ENCODE results near the gene MPIG6B. TPM values are rescaled to one million over a fixed set of nuclear protein-coding genes. Genes with fewer than 3 reads are reported as not detected.

MPIG6B gene
- total RNA-seq (2022; extraction: Qiagen RNA extraction; ENCODE audit: low read depth) = not detected in 5 replicates

GRCh38 chr6:31723245-31723979 is at the start of gene MPIG6B:
Gene MPIG6B, plus strand, starts transcription at chr6:31723373. Its CDS starts 11 bp downstream, at chr6:31723384.

GRCh38 chr6:31680226-31681134 is 42.7 kb upstream of the MPIG6B start, which contains the start of gene LY6G5C:
Gene LY6G5C, minus strand, starts transcription at chr6:31681067. Its CDS starts 694 bp downstream, at chr6:31680373.

GRCh38 chr6:31702819-31703716 is 20.1 kb upstream of the MPIG6B start, which contains the start of gene ABHD16A:
Gene ABHD16A, minus strand, starts transcription at chr6:31703324. Its CDS starts 43 bp downstream, at chr6:31703281.

GRCh38 chr6:31706599-31706998 is 16.6 kb upstream of the MPIG6B start, which contains the start of gene LY6G6F:
Gene LY6G6F, plus strand, starts transcription at chr6:31706866. Its CDS starts 41 bp downstream, at chr6:31706907.

GRCh38 chr6:31715022-31715958 is 7.9 kb upstream of the MPIG6B start, which contains the start of gene LY6G6D:
Gene LY6G6D, plus strand, starts transcription at chr6:31715348. Its CDS starts 8 bp downstream, at chr6:31715356.

GRCh38 chr6:31721351-31722020 is 1.7 kb upstream of the MPIG6B start, which contains the start of gene LY6G6C:
Gene LY6G6C, minus strand, starts transcription at chr6:31721746. Its CDS starts 67 bp downstream, at chr6:31721679.

GRCh38 chr6:31728767-31729514 is 5.8 kb downstream of the MPIG6B start, which contains the start of gene DDAH2:
Gene DDAH2, minus strand, starts transcription at chr6:31729299. Its CDS starts 138 bp downstream, at chr6:31729161.

GRCh38 chr6:31736021-31736767 is 13.0 kb downstream of the MPIG6B start, which contains the start of gene CLIC1:
Gene CLIC1, minus strand, starts transcription at chr6:31736530. Its CDS starts 230 bp downstream, at chr6:31736300.

GRCh38 chr6:31739639-31740396 is 16.6 kb downstream of the MPIG6B start, which contains the start of gene MSH5:
Gene MSH5, plus strand, starts transcription at chr6:31740005. Its CDS starts 462 bp downstream, at chr6:31740467.

GRCh38 chr6:31762356-31762755 is 39.2 kb downstream of the MPIG6B start, which contains the start of gene SAPCD1:
Gene SAPCD1, plus strand, starts transcription at chr6:31762656. Its CDS starts 399 bp downstream, at chr6:31763055.

Other genes starting within 250 kb of the MPIG6B start
- 6.0 to 8.4 TPM (median 7.5 TPM) in 5 replicates for gene MICB, start 225.2 kb upstream of the MPIG6B start, total RNA-seq (2022; extraction: Qiagen RNA extraction; ENCODE audit: low read depth)
- not detected in 5 replicates for gene MCCD1, start 194.4 kb upstream of the MPIG6B start, total RNA-seq (2022; extraction: Qiagen RNA extraction; ENCODE audit: low read depth)
- gene DDX39B, start 181.4 kb upstream of the MPIG6B start, total RNA-seq (2022; extraction: Qiagen RNA extraction; ENCODE audit: low read depth) = 340 to 430 TPM (median 406 TPM) in 5 replicates
- gene ATP6V1G2, start 176.8 kb upstream of the MPIG6B start, total RNA-seq (2022; extraction: Qiagen RNA extraction; ENCODE audit: low read depth) = 0.48 to 0.86 TPM (median 0.65 TPM) in 5 replicates
- 9.3 to 11.8 TPM (median 11.3 TPM) in 5 replicates for gene NFKBIL1, start 175.8 kb upstream of the MPIG6B start, total RNA-seq (2022; extraction: Qiagen RNA extraction; ENCODE audit: low read depth)
- 0.10 TPM in 1 of 5 replicates, not detected in the others for gene LTA, start 151.1 kb upstream of the MPIG6B start, total RNA-seq (2022; extraction: Qiagen RNA extraction; ENCODE audit: low read depth)
- gene TNF, start 147.8 kb upstream of the MPIG6B start, total RNA-seq (2022; extraction: Qiagen RNA extraction; ENCODE audit: low read depth) = 0.10 to 0.19 TPM in 2 of 5 replicates, not detected in the others
- gene LTB, start 140.9 kb upstream of the MPIG6B start, total RNA-seq (2022; extraction: Qiagen RNA extraction; ENCODE audit: low read depth) = 0.25 to 0.57 TPM (median 0.49 TPM) in 4 of 5 replicates, not detected in the other
- 0.28 to 1.3 TPM in 2 of 5 replicates, not detected in the others for gene LST1, start 137.1 kb upstream of the MPIG6B start, total RNA-seq (2022; extraction: Qiagen RNA extraction; ENCODE audit: low read depth)
- gene NCR3, start 130.4 kb upstream of the MPIG6B start, total RNA-seq (2022; extraction: Qiagen RNA extraction; ENCODE audit: low read depth) = not detected in 5 replicates
- not detected in 5 replicates for gene AIF1, start 108.1 kb upstream of the MPIG6B start, total RNA-seq (2022; extraction: Qiagen RNA extraction; ENCODE audit: low read depth)
- gene PRRC2A, start 102.7 kb upstream of the MPIG6B start, total RNA-seq (2022; extraction: Qiagen RNA extraction; ENCODE audit: low read depth) = 64.9 to 89.6 TPM (median 85.2 TPM) in 5 replicates
- gene BAG6, start 70.7 kb upstream of the MPIG6B start, total RNA-seq (2022; extraction: Qiagen RNA extraction; ENCODE audit: low read depth) = 107 to 155 TPM (median 142 TPM) in 5 replicates
- 2.8 to 3.3 TPM (median 2.9 TPM) in 5 replicates for gene APOM, start 67.5 kb upstream of the MPIG6B start, total RNA-seq (2022; extraction: Qiagen RNA extraction; ENCODE audit: low read depth)
- 10.4 to 12.9 TPM (median 12.5 TPM) in 5 replicates for gene C6orf47, start 62.6 kb upstream of the MPIG6B start, total RNA-seq (2022; extraction: Qiagen RNA extraction; ENCODE audit: low read depth)
- gene GPANK1, start 58.4 kb upstream of the MPIG6B start, total RNA-seq (2022; extraction: Qiagen RNA extraction; ENCODE audit: low read depth) = 10.0 to 13.7 TPM (median 13.3 TPM) in 5 replicates
- gene CSNK2B, start 57.3 kb upstream of the MPIG6B start, total RNA-seq (2022; extraction: Qiagen RNA extraction; ENCODE audit: low read depth) = 168 to 197 TPM (median 178 TPM) in 5 replicates
- 3.7 to 6.0 TPM (median 4.3 TPM) in 5 replicates for gene LY6G5B, start 53.4 kb upstream of the MPIG6B start, total RNA-seq (2022; extraction: Qiagen RNA extraction; ENCODE audit: low read depth)
- 0.77 to 1.9 TPM (median 1.2 TPM) in 5 replicates for gene LY6G5C, start 42.3 kb upstream of the MPIG6B start, total RNA-seq (2022; extraction: Qiagen RNA extraction; ENCODE audit: low read depth)
- 14.1 to 20.1 TPM (median 18.3 TPM) in 5 replicates for gene ABHD16A, start 20.0 kb upstream of the MPIG6B start, total RNA-seq (2022; extraction: Qiagen RNA extraction; ENCODE audit: low read depth)
- gene LY6G6F, start 16.5 kb upstream of the MPIG6B start, total RNA-seq (2022; extraction: Qiagen RNA extraction; ENCODE audit: low read depth) = not detected in 5 replicates
- gene LY6G6D, start 8.0 kb upstream of the MPIG6B start, total RNA-seq (2022; extraction: Qiagen RNA extraction; ENCODE audit: low read depth) = not detected in 5 replicates
- 0.20 TPM in 1 of 5 replicates, not detected in the others for gene LY6G6C, start 1.6 kb upstream of the MPIG6B start, total RNA-seq (2022; extraction: Qiagen RNA extraction; ENCODE audit: low read depth)
- 26.5 to 32.4 TPM (median 29.4 TPM) in 5 replicates for gene DDAH2, start 5.9 kb downstream of the MPIG6B start, total RNA-seq (2022; extraction: Qiagen RNA extraction; ENCODE audit: low read depth)
- gene CLIC1, start 13.2 kb downstream of the MPIG6B start, total RNA-seq (2022; extraction: Qiagen RNA extraction; ENCODE audit: low read depth) = 476 to 542 TPM (median 495 TPM) in 5 replicates
- 10.2 to 14.3 TPM (median 13.0 TPM) in 5 replicates for gene MSH5, start 16.6 kb downstream of the MPIG6B start, total RNA-seq (2022; extraction: Qiagen RNA extraction; ENCODE audit: low read depth)
- 2.0 to 4.2 TPM (median 3.7 TPM) in 5 replicates for gene SAPCD1, start 39.3 kb downstream of the MPIG6B start, total RNA-seq (2022; extraction: Qiagen RNA extraction; ENCODE audit: low read depth)
- 1.2 to 2.0 TPM (median 1.7 TPM) in 5 replicates for gene VWA7, start 54.0 kb downstream of the MPIG6B start, total RNA-seq (2022; extraction: Qiagen RNA extraction; ENCODE audit: low read depth)
- gene VARS1, start 72.4 kb downstream of the MPIG6B start, total RNA-seq (2022; extraction: Qiagen RNA extraction; ENCODE audit: low read depth) = 50.9 to 59.8 TPM (median 55.8 TPM) in 5 replicates
- gene LSM2, start 83.6 kb downstream of the MPIG6B start, total RNA-seq (2022; extraction: Qiagen RNA extraction; ENCODE audit: low read depth) = 54.4 to 77.8 TPM (median 60.7 TPM) in 5 replicates
- 1.2 to 1.5 TPM (median 1.2 TPM) in 5 replicates for gene HSPA1L, start 91.9 kb downstream of the MPIG6B start, total RNA-seq (2022; extraction: Qiagen RNA extraction; ENCODE audit: low read depth)
- 157 to 340 TPM (median 232 TPM) in 5 replicates for gene HSPA1A, start 92.2 kb downstream of the MPIG6B start, total RNA-seq (2022; extraction: Qiagen RNA extraction; ENCODE audit: low read depth)
- 120 to 260 TPM (median 177 TPM) in 5 replicates for gene HSPA1B, start 104.4 kb downstream of the MPIG6B start, total RNA-seq (2022; extraction: Qiagen RNA extraction; ENCODE audit: low read depth)
- 21.7 to 35.4 TPM (median 28.7 TPM) in 5 replicates for gene NEU1, start 139.4 kb downstream of the MPIG6B start, total RNA-seq (2022; extraction: Qiagen RNA extraction; ENCODE audit: low read depth)
- gene SLC44A4, start 155.6 kb downstream of the MPIG6B start, total RNA-seq (2022; extraction: Qiagen RNA extraction; ENCODE audit: low read depth) = 0.07 to 0.30 TPM in 2 of 5 replicates, not detected in the others
- 22.5 to 32.0 TPM (median 30.5 TPM) in 5 replicates for gene EHMT2, start 174.3 kb downstream of the MPIG6B start, total RNA-seq (2022; extraction: Qiagen RNA extraction; ENCODE audit: low read depth)
- gene ZBTB12, start 178.7 kb downstream of the MPIG6B start, total RNA-seq (2022; extraction: Qiagen RNA extraction; ENCODE audit: low read depth) = 3.1 to 4.9 TPM (median 4.2 TPM) in 5 replicates
- 0.15 to 0.45 TPM (median 0.35 TPM) in 5 replicates for gene C2, start 204.3 kb downstream of the MPIG6B start, total RNA-seq (2022; extraction: Qiagen RNA extraction; ENCODE audit: low read depth)
- 2.0 to 3.3 TPM (median 2.9 TPM) in 5 replicates for gene CFB, start 222.7 kb downstream of the MPIG6B start, total RNA-seq (2022; extraction: Qiagen RNA extraction; ENCODE audit: low read depth)
- gene NELFE, start 235.6 kb downstream of the MPIG6B start, total RNA-seq (2022; extraction: Qiagen RNA extraction; ENCODE audit: low read depth) = 75.3 to 97.3 TPM (median 88.3 TPM) in 5 replicates
- gene SKIC2, start 235.8 kb downstream of the MPIG6B start, total RNA-seq (2022; extraction: Qiagen RNA extraction; ENCODE audit: low read depth) = 19.8 to 25.9 TPM (median 24.7 TPM) in 5 replicates
- 11.0 to 14.3 TPM (median 11.9 TPM) in 5 replicates for gene DXO, start 248.8 kb downstream of the MPIG6B start, total RNA-seq (2022; extraction: Qiagen RNA extraction; ENCODE audit: low read depth)